Stimulated activated CD8-positive, alpha-beta memory T cell treated with anti-CD3 and anti-CD28 coated beads, Interleukin-7, amount 100 ng/mL, for 4 hours (primary cell): ENCODE results near the gene TNK2.
"Not testable (repeated sequence)": the region's sequence is repeated elsewhere in the genome, so short reads cannot be mapped to it uniquely, and the experiment has no call there.

ENCODE experiments used
- DNase-seq, 2 donors: peaks; one replicate each; pipeline ENCODE4 v3.0.0-alpha.2; 2020; ENCODE audit warnings: low read depth in 2 of 2

TNK2 gene

GRCh38 chr3:195821403-195822130 is 86.8 kb downstream of the TNK2 start:
- DNase-seq = no peak

DNA sequence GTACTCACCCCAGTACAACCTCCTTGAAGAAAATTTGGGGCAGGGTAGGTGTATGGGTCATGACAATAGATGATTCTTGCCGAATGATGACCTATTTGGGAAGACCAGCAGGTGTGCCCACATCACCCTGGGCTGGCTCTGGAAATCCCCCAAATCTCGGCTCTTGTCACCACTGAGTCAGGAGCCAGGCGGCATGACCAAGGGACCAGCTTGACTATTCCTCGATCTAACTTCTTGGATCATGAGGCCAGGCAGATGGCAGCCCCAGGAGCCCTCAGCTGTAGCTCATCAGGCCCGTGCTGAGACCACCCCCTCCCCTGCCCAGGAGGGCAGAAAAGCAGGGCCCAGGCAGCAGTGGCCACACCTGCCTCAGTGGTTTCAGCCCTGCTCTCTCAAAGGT is 87.5 kb downstream of the TNK2 start:
- no peak for DNase-seq

DNA sequence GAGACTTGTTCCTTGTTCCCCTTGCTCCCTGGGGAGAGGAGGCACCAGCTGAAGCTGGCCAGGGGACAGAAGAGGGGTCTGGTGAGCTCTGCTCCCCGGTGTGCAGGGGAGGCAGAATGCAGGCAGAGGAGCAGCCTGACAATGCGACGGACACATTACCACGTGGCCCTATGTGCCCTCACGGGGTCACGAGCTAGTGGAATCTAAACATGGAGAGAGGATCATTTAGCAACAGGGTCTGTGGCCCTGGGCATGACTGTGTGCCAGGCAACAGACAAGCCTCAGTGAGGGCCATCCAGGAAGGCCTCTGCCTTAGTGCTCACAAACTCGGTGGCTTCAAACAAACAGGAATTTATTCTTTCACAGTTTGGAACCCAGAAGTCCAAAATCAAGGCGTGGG is 88.2 kb downstream of the TNK2 start:
- DNase-seq = no peak

DNA sequence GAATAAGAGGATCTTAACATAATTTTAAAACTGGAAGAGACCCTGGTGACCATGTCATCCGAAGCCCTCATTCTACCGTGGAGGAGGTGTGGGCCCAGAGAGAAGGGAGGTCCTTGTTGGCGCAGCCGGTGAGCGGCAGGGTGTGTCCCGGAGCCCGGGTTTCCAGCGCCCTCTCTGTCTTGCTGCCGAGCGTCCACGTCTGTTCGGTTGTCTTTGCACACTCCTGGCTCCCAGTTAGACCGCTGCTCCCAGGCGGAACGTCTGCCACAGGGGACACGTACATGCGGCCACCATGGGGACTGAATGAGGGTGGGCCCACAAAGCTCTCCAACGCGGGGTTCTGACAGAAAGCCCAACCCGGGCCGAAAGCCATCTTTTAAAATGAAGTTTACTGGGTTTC is 90.0 kb downstream of the TNK2 start:
- no peak for DNase-seq

- no peak for DNase-seq
Measured at GRCh38 chr3:195817578-195818135, 90.7 kb downstream of the TNK2 start.

GRCh38 chr3:195816276-195816913 is 92.0 kb downstream of the TNK2 start:
- DNase-seq = not testable (repeated sequence)

DNA sequence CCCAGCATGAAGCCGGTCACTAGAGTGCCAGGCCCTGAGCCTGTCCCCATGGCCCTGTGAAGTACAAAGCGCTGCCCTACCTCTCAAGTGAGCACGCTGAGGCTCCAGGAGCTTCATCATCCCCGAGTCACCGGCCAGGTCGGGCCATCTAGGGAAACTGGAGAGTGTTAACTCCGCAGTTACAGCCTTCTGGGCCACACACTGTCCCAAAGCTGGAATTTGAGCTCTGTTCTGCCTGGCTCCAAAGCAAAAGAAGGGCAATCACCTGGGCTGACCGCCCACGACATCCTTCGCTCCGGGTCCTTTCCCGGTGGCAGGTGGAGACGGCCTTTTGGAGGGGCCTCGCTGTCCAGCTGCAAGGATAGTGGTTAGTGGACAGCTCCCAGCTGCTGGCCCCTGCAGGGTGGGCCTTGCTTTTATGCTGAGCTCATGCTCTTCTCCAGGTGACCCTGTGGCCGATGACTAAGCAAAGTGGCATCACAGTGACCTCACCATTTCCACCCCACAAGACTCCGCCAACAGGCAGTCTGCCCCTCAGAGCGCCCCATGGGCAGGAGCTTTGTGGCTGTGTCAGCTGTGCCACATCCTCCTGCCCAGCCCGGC is 93.1 kb downstream of the TNK2 start:
- no peak for DNase-seq

DNA sequence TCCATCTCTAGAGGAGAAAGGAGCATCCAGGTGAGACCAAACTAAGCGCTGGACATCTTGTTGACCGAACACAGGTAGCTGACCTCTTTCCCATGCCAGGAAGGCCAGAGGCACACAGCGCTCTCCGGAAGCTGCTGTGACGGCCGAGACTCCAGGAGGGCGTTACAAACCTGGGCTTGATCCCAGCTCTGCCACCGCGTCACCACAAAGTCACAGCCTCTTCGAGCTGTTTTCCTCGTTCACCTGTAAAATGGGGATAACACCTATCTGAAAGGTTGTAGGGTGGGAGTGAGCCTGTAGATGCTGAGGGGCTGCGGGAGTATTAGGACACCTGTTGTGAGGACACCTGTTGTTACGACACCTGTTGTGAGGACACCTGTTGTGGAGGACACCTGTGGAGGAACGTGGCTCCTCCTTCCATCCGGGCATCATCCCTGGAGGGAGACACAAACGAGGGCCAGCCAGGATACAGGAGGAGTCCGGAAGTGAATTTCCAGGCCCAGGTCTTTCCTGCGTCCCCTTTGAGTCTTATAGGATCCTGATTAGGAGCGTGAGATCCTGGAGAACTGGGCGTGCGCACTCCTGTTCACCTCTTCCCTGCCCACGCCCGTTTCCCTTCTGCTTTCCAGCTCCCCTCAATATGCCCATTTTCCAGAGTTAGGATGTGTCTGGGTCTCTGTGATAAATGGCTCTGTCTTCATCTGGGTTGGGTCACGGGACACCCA is 94.3 kb downstream of the TNK2 start:
- no peak for DNase-seq
